Measurements from ENCODE around the gene NAIF1.
"Not testable (repeated sequence)": the region's sequence is repeated elsewhere in the genome, so short reads cannot be mapped to it uniquely, and the experiment has no call there.

NAIF1 gene

GRCh38 chr9:128085943-128086342 lies 18.8 kb upstream of the NAIF1 start:
- no peak for DNase-seq (ENCODE audit: low read depth)

- DNase-seq (ENCODE audit: low read depth) = no peak
Measured at GRCh38 chr9:128084746-128085145, 17.6 kb upstream of the NAIF1 start.

- DNase-seq (ENCODE audit: low read depth) = no peak
Measured at GRCh38 chr9:128082151-128082550, 15.0 kb upstream of the NAIF1 start.

GRCh38 chr9:128081056-128081455 lies 13.9 kb upstream of the NAIF1 start:
- DNase-seq (ENCODE audit: low read depth) = peak; percentile 95

- DNase-seq (ENCODE audit: low read depth) = no peak
Measured at GRCh38 chr9:128080206-128080605, 13.1 kb upstream of the NAIF1 start.

- DNase-seq (ENCODE audit: low read depth) = peak; percentile 66
Measured at GRCh38 chr9:128078504-128079434, 11.6 kb upstream of the NAIF1 start.

GRCh38 chr9:128077847-128078503 lies 10.9 kb upstream of the NAIF1 start:
- no peak for DNase-seq (ENCODE audit: low read depth)

- DNase-seq (ENCODE audit: low read depth) = peak; percentile 25
Measured at GRCh38 chr9:128073253-128073886, 6.2 kb upstream of the NAIF1 start.

- peak; percentile 95 for DNase-seq (ENCODE audit: low read depth)
Measured at GRCh38 chr9:128072144-128073021, 5.3 kb upstream of the NAIF1 start.

GRCh38 chr9:128071475-128071874 lies 4.4 kb upstream of the NAIF1 start:
- not testable (repeated sequence) for DNase-seq (ENCODE audit: low read depth)

- DNase-seq (ENCODE audit: low read depth) = peak; percentile 21
Measured at GRCh38 chr9:128070874-128071273, 3.8 kb upstream of the NAIF1 start.

GRCh38 chr9:128068386-128069205 lies 1.5 kb upstream of the NAIF1 start:
- DNase-seq (ENCODE audit: low read depth) = peak; percentile 25

- DNase-seq (ENCODE audit: low read depth) = peak; percentile 99
Measured at GRCh38 chr9:128067645-128068385, 695 bp upstream of the NAIF1 start, which contains the start of gene SLC25A25. Gene SLC25A25 (plus strand): TSS chr9:128068232. CDS start chr9:128068320, 88 bp downstream.

- no peak for DNase-seq (ENCODE audit: low read depth)
Measured at GRCh38 chr9:128065907-128066712, 1.0 kb downstream of the NAIF1 start.

- no peak for DNase-seq (ENCODE audit: low read depth)
Measured at GRCh38 chr9:128062846-128063831, 4.0 kb downstream of the NAIF1 start.

GRCh38 chr9:128062279-128062678 lies 4.8 kb downstream of the NAIF1 start:
- DNase-seq (ENCODE audit: low read depth) = no peak

GRCh38 chr9:128061275-128061960 lies 5.7 kb downstream of the NAIF1 start:
- no peak for DNase-seq (ENCODE audit: low read depth)

All from EH (cell line).